Measurements from ENCODE around the gene GABRB1.

GABRB1 gene

GRCh38 chr4:47061435-47061834, 30.1 kb downstream of the GABRB1 start:
- Histone ChIP-seq H3K9me3 (ENCODE audit: low read length) (no peaks in the 10 kb centered on the region), H3K4me1 (ENCODE audit: insufficient read depth, low read length, severe bottlenecking) (no peaks in the 10 kb centered on the region), H3K79me2 (ENCODE audit: insufficient read depth, low read length) (no peaks in the 10 kb centered on the region), H3K27ac (ENCODE audit: low read depth, low read length, poor library complexity, severe bottlenecking) (no peak overlapping the region), H3K4me2 (ENCODE audit: low read length) (no peak overlapping the region), H3K27me3 (ENCODE audit: insufficient read depth, low read length) (no peaks in the 10 kb centered on the region), H3F3A (ENCODE audit: insufficient read depth, low read length) (no peaks in the 10 kb centered on the region), H3K9me2 (ENCODE audit: low read depth, low read length) (no peaks in the 10 kb centered on the region), H3K36me3 (ENCODE audit: insufficient read depth, low read length) (no peaks in the 10 kb centered on the region), H2AFZ (ENCODE audit: low read length) (no peak overlapping the region), H3K9ac (ENCODE audit: low read length) (no peak overlapping the region), H4K20me1 (ENCODE audit: insufficient read depth, low read length) (no peaks in the 10 kb centered on the region), H3K4me3 (ENCODE audit: low read depth, low read length, poor library complexity, severe bottlenecking) (no peak overlapping the region)
- TF ChIP-seq EZH2 (IDR thresholded peaks at IDR 0.05; ENCODE audit: borderline replicate concordance, low read length) (no peak), CTCF (IDR thresholded peaks at IDR 0.05; ENCODE audit: low read length) (no peak)

- Histone ChIP-seq H3K9me3 (ENCODE audit: low read length) (no peaks in the 10 kb centered on the region), H3K27ac (ENCODE audit: low read depth, low read length, poor library complexity, severe bottlenecking) (no peak overlapping the region), H3K36me3 (ENCODE audit: insufficient read depth, low read length) (no peaks in the 10 kb centered on the region), H3K4me3 (ENCODE audit: low read depth, low read length, poor library complexity, severe bottlenecking) (no peak overlapping the region), H3K4me2 (ENCODE audit: low read length) (no peak overlapping the region), H2AFZ (ENCODE audit: low read length) (no peak overlapping the region), H3K9me2 (ENCODE audit: low read depth, low read length) (no peaks in the 10 kb centered on the region), H3K9ac (ENCODE audit: low read length) (no peak overlapping the region), H3K4me1 (ENCODE audit: insufficient read depth, low read length, severe bottlenecking) (no peaks in the 10 kb centered on the region), H4K20me1 (ENCODE audit: insufficient read depth, low read length) (no peaks in the 10 kb centered on the region), H3K79me2 (ENCODE audit: insufficient read depth, low read length) (no peaks in the 10 kb centered on the region), H3F3A (ENCODE audit: insufficient read depth, low read length) (no peaks in the 10 kb centered on the region), H3K27me3 (ENCODE audit: insufficient read depth, low read length) (no peaks in the 10 kb centered on the region)
- no peak for TF ChIP-seq CTCF (IDR thresholded peaks at IDR 0.05; ENCODE audit: low read length)
- no peak for TF ChIP-seq EZH2 (IDR thresholded peaks at IDR 0.05; ENCODE audit: borderline replicate concordance, low read length)
Measured at GRCh38 chr4:47065051-47065481, 33.7 kb downstream of the GABRB1 start.

- Histone ChIP-seq H3K27me3 (ENCODE audit: insufficient read depth, low read length) (no peaks in the 10 kb centered on the region), H4K20me1 (ENCODE audit: insufficient read depth, low read length) (no peaks in the 10 kb centered on the region), H3K4me1 (ENCODE audit: insufficient read depth, low read length, severe bottlenecking) (no peaks in the 10 kb centered on the region), H3K4me3 (ENCODE audit: low read depth, low read length, poor library complexity, severe bottlenecking) (no peak overlapping the region), H3K27ac (ENCODE audit: low read depth, low read length, poor library complexity, severe bottlenecking) (no peak overlapping the region), H3F3A (ENCODE audit: insufficient read depth, low read length) (no peaks in the 10 kb centered on the region), H2AFZ (ENCODE audit: low read length) (no peak overlapping the region), H3K9ac (ENCODE audit: low read length) (no peak overlapping the region), H3K36me3 (ENCODE audit: insufficient read depth, low read length) (no peaks in the 10 kb centered on the region), H3K79me2 (ENCODE audit: insufficient read depth, low read length) (no peaks in the 10 kb centered on the region), H3K9me2 (ENCODE audit: low read depth, low read length) (no peaks in the 10 kb centered on the region), H3K9me3 (ENCODE audit: low read length) (no peaks in the 10 kb centered on the region), H3K4me2 (ENCODE audit: low read length) (no peak overlapping the region)
- TF ChIP-seq CTCF (IDR thresholded peaks at IDR 0.05; ENCODE audit: low read length) (no peak), EZH2 (IDR thresholded peaks at IDR 0.05; ENCODE audit: borderline replicate concordance, low read length) (no peak)
Measured at GRCh38 chr4:47068986-47069385, 37.6 kb downstream of the GABRB1 start.
